Diencephalon (tissue), 1 donor: ENCODE data around the gene TMPRSS9. TPM values are rescaled to one million over a fixed set of nuclear protein-coding genes. Genes with fewer than 3 reads are reported as not detected.

ENCODE experiments used
- total RNA-seq: library from RNA; depleted of rRNA; stranded (reverse); fragments of >200 nt; gene quantifications from one replicate; pipeline ENCODE4 v1.2.3, GENCODE V29; 2014

Gene TMPRSS9
- 0.23 TPM for total RNA-seq

DNA sequence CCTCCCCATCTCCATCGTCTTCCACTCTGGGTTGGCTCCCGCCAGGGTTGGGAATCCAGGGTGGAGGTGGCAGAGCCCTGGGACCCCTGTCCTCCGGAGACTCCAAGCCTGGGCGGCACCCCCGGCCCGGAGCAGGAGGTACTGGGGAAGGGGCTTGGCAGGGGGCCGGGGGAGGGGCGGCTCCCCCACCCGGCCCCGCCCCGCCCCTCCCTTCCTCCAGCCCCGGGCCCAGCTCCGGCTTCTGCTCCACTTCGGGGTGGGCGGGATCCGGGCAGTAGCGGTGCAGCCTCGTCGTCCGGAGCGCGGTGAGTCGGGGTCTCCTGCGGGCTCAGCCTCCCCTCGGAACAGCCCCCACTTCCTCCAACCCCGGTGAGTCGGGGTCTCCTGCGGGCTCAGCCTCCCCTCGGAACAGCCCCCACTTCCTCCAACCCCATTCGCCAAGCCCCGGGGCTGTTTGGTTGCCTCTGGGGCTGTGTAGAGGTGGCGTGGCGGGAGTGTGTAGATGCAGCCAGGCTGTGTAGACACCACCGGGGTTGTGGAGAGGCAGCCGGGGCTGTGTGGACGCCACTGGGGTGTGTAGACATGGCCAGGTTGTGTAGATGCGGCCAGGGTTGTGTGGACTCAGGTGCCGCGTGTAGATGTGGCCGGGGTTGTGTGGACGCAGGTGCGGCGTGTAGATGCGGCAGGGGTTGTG lies at the start of gene TMPRSS9:
Gene TMPRSS9 (plus strand): TSS at position 274 of the 694 bp plus-strand sequence. CDS start 29,521 bp downstream, outside the sequence.

GRCh38 chr19:2328401-2329148 lies 31.5 kb upstream of the TMPRSS9 start, which contains the start of the genes LSM7 and SPPL2B:
Gene LSM7 (minus strand): TSS chr19:2328586. CDS start chr19:2328566, 20 bp downstream.
Gene SPPL2B (plus strand): TSS chr19:2328684. CDS start chr19:2328710, 26 bp downstream.

DNA sequence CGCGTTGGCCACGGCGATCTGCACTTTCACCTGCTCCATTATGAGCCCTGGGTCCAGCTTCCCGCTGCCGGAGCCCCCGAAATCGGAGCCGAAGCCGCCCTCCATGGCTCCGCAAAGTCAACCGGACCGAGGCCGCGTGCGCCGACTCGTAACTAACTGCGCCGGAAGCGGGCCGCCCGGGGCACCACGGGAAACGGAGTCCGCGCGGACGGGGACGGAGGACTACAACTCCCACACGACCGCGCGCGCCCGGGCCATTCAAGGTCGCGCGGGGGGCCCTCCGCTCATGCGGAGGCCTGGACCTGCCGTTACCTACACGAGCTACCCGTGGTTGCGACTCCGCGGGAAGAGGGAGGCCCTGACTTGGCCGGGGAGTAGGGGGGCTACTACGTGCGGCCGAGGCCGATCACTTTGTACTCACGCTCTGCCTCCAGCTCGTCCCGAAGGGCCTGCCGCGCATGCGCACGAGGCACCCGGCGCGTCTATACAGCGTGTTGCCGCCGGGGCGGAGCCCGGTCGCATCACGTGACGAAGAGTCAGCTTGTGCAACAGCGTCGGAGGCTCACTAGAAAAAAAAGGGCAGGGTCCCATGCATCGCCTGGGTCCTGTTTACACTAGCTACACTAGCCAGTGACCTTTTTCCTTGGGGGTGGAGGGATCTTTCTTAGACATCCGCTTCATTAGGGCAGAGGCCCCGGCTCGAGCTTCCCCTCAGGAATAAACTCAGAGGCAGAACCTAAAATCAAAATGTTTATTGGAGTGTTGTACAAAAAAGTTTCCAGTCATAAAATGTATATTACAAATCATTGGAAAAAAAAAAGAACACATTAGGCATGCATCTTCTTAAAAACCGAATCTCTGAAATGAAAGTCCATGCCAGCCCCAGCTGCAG lies 67.6 kb downstream of the TMPRSS9 start, which contains the start of gene TIMM13:
Gene TIMM13 (minus strand): TSS at position 158 of the 892 bp plus-strand sequence. CDS start 53 bp downstream, at position 105.

Other genes with a start within 250 kb of the TMPRSS9 start
- gene AP3D1, start 208.7 kb upstream of the TMPRSS9 start, total RNA-seq, result 78.4 TPM
- 7.6 TPM for gene DOT1L, start 196.3 kb upstream of the TMPRSS9 start, total RNA-seq
- 49.8 TPM for gene PLEKHJ1, start 123.9 kb upstream of the TMPRSS9 start, total RNA-seq
- gene SF3A2, start 123.4 kb upstream of the TMPRSS9 start, total RNA-seq, result 26.1 TPM
- gene AMH, start 110.9 kb upstream of the TMPRSS9 start, total RNA-seq, result 1.8 TPM
- gene JSRP1, start 103.8 kb upstream of the TMPRSS9 start, total RNA-seq, result not detected
- gene PEAK3, start 78.1 kb upstream of the TMPRSS9 start, total RNA-seq, result not detected
- gene LINGO3, start 52.1 kb upstream of the TMPRSS9 start, total RNA-seq, result 5.8 TPM
- gene LSM7, start 31.7 kb upstream of the TMPRSS9 start, total RNA-seq, result 84.0 TPM
- 29.3 TPM for gene SPPL2B, start 31.6 kb upstream of the TMPRSS9 start, total RNA-seq
- 23.1 TPM for gene TIMM13, start 67.3 kb downstream of the TMPRSS9 start, total RNA-seq
- gene LMNB2, start 96.7 kb downstream of the TMPRSS9 start, total RNA-seq, result 45.0 TPM
- 5.5 TPM for gene GADD45B, start 115.9 kb downstream of the TMPRSS9 start, total RNA-seq